H1 (cell line): ENCODE data around the gene QSOX2. TPM values are rescaled to one million over a fixed set of nuclear protein-coding genes. Genes with fewer than 3 reads are reported as not detected.

ENCODE experiments used
- CTCF ChIA-PET: fragments of 300-600 bp; sonication (Branson Sonifier 250); formaldehyde crosslinking; loops from one replicate; lab custom pipeline; 2021; ENCODE audit not compliant: partially characterized antibody; lab: Charles Lee
- POLR2A ChIA-PET: fragments of 300-600 bp; sonication (Branson Sonifier 250); formaldehyde crosslinking; loops from one replicate; lab custom pipeline; 2021; ENCODE audit warnings: inconsistent platforms; ENCODE audit not compliant: partially characterized antibody; lab: Charles Lee
- DNase-seq, 2 experiments: peaks; one replicate each; pipeline versions ENCODE4 v3.0.0 to v3.0.0-alpha.2; 2010 to 2022; ENCODE audit warnings: low spot score in 2 of 2, low read depth in 1 of 2, mixed read lengths in 1 of 2
- FAIRE-seq: peaks from 2 replicates; lab custom pipeline; 2011; peaks lifted over from hg19 to GRCh38; lab: Jason Lieb, UNC
- H2AFZ ChIP-seq: 2 replicates; pipeline ENCODE4 v1.8.1; 2012; ENCODE audit warnings: low read length, inconsistent platforms
- H2AK5ac ChIP-seq: 2 replicates; pipeline ENCODE4 v1.6.1; 2013; ENCODE audit warnings: low read depth, low read length
- H2BK120ac ChIP-seq: replicated peaks from 2 replicates; pipeline ENCODE3; 2013; ENCODE audit warnings: low read depth, low read length, inconsistent platforms
- H2BK12ac ChIP-seq: 2 replicates; pipeline ENCODE4 v1.6.1; 2013; ENCODE audit warnings: low read depth, low read length
- H2BK15ac ChIP-seq: 2 replicates; pipeline ENCODE4 v1.6.1; 2013; ENCODE audit warnings: low read length
- H2BK20ac ChIP-seq: 2 replicates; pipeline ENCODE4 v1.6.1; 2013; ENCODE audit warnings: low read length
- H2BK5ac ChIP-seq: 2 replicates; pipeline ENCODE4 v1.6.1; 2013; ENCODE audit warnings: low read depth, low read length
- H3K14ac ChIP-seq: 2 replicates; pipeline ENCODE4 v1.6.1; 2013; ENCODE audit warnings: inconsistent platforms; ENCODE audit not compliant: insufficient read length
- H3K18ac ChIP-seq: 2 replicates; pipeline ENCODE4 v1.6.1; 2013; ENCODE audit warnings: low read length; ENCODE audit errors: extremely low read depth
- H3K23ac ChIP-seq: 2 replicates; pipeline ENCODE4 v1.6.1; 2013; ENCODE audit warnings: inconsistent platforms; ENCODE audit not compliant: insufficient read length
- H3K23me2 ChIP-seq: 2 replicates; pipeline ENCODE4 v1.6.1; 2013; ENCODE audit warnings: low read depth, low read length
- H3K27ac ChIP-seq: 2 replicates; pipeline ENCODE4 v1.6.1; 2011; ENCODE audit warnings: low read depth, low read length, inconsistent platforms
- H3K27me3 ChIP-seq, 4 experiments: replicated peaks in 1 of 4; 1 replicate in 1 of 4; 2 replicates in 3 of 4; pipeline versions ENCODE4 v1.6.1 to v1.8.1; 2011 to 2013; ENCODE audit warnings: low read length in 3 of 4, mild to moderate bottlenecking in 3 of 4, inconsistent platforms in 2 of 4, mixed read lengths in 2 of 4, moderate library complexity in 1 of 4; ENCODE audit not compliant: control insufficient read depth in 3 of 4, insufficient read depth in 3 of 4; ENCODE audit errors: extremely low read depth in 1 of 4
- H3K36me3 ChIP-seq, 4 experiments: 2 replicates each; pipeline versions ENCODE4 v1.6.1 to v1.8.1; 2011 to 2013; ENCODE audit warnings: mild to moderate bottlenecking in 4 of 4, low read length in 3 of 4, moderate library complexity in 2 of 4, control low read depth in 1 of 4, inconsistent platforms in 1 of 4; ENCODE audit not compliant: insufficient read depth in 4 of 4, control insufficient read depth in 2 of 4
- H3K4ac ChIP-seq: replicated peaks from 2 replicates; pipeline ENCODE3; 2013; ENCODE audit warnings: low read length, low read depth, mixed read lengths, inconsistent platforms; ENCODE audit not compliant: insufficient read length
- H3K4me1 ChIP-seq, 4 experiments: replicated peaks in 1 of 4; 1 replicate in 1 of 4; 2 replicates in 3 of 4; pipeline versions ENCODE4 v1.6.1 to v1.8.1; 2011 to 2013; ENCODE audit warnings: low read length in 3 of 4, inconsistent platforms in 2 of 4, mixed read lengths in 1 of 4; ENCODE audit not compliant: insufficient read depth in 4 of 4, control insufficient read depth in 3 of 4
- H3K4me2 ChIP-seq, 2 experiments: 2 replicates each; pipeline versions ENCODE4 v1.6.1 to v1.8.1; 2011 to 2013; ENCODE audit warnings: low read depth in 2 of 2, low read length in 2 of 2, control low read depth in 1 of 2, inconsistent platforms in 1 of 2, mild to moderate bottlenecking in 1 of 2; ENCODE audit not compliant: insufficient read depth in 1 of 2
- H3K4me3 ChIP-seq, 4 experiments: fragments of 200-600, 300-600 bp in 1 of 4; sonication (generic), shearing (Covaris generic), sonication (Bioruptor Twin) in 1 of 4; 2 replicates each; pipeline versions ENCODE4 v1.5.1 to v1.8.1; 2011 to 2016; ENCODE audit warnings: low read length in 4 of 4, low read depth in 3 of 4, control low read depth in 2 of 4, inconsistent platforms in 2 of 4, mild to moderate bottlenecking in 2 of 4, mixed read lengths in 1 of 4, moderate library complexity in 1 of 4; ENCODE audit not compliant: insufficient read depth in 2 of 4; ENCODE audit errors: extremely low read depth in 1 of 4
- H3K56ac ChIP-seq: replicated peaks from 2 replicates; pipeline ENCODE3; 2013; ENCODE audit warnings: low read depth, mild to moderate bottlenecking, mixed read lengths, low read length, inconsistent platforms; ENCODE audit not compliant: insufficient read length
- H3K79me1 ChIP-seq: 2 replicates; pipeline ENCODE4 v1.6.1; 2013; ENCODE audit warnings: low read depth, low read length, control low read depth
- H3K79me2 ChIP-seq, 2 experiments: 2 replicates each; pipeline versions ENCODE4 v1.6.1 to v1.8.1; 2012 to 2013; ENCODE audit warnings: low read length in 2 of 2, mild to moderate bottlenecking in 2 of 2, inconsistent platforms in 1 of 2; ENCODE audit not compliant: insufficient read depth in 2 of 2, control insufficient read depth in 1 of 2
- H3K9ac ChIP-seq, 4 experiments: replicated peaks in 1 of 4; 1 replicate in 1 of 4; 2 replicates in 3 of 4; pipeline versions ENCODE4 v1.6.1 to v1.8.1; 2011 to 2013; ENCODE audit warnings: low read depth in 3 of 4, low read length in 3 of 4, control low read depth in 2 of 4, mild to moderate bottlenecking in 2 of 4, moderate library complexity in 2 of 4, inconsistent platforms in 1 of 4; ENCODE audit errors: extremely low read depth in 1 of 4
- H3K9me3 ChIP-seq, 2 experiments: 2 replicates each; pipeline versions ENCODE4 v1.6.1 to v1.8.1; 2012 to 2013; ENCODE audit warnings: mild to moderate bottlenecking in 2 of 2, moderate library complexity in 2 of 2, control low read depth in 1 of 2, inconsistent platforms in 1 of 2, low read depth in 1 of 2, low read length in 1 of 2, mixed read lengths in 1 of 2; ENCODE audit not compliant: insufficient read depth in 2 of 2
- H4K20me1 ChIP-seq, 2 experiments: replicated peaks in 1 of 2; 2 replicates each; pipeline versions ENCODE3 to v1.8.1; 2011 to 2013; ENCODE audit warnings: inconsistent platforms in 2 of 2, low read length in 2 of 2, mild to moderate bottlenecking in 1 of 2; ENCODE audit not compliant: insufficient read depth in 2 of 2, control insufficient read depth in 1 of 2
- H4K5ac ChIP-seq: 2 replicates; pipeline ENCODE4 v1.6.1; 2013; ENCODE audit warnings: low read length, low read depth, mixed read lengths, inconsistent platforms; ENCODE audit not compliant: insufficient read length
- H4K8ac ChIP-seq: 2 replicates; pipeline ENCODE4 v1.8.0; 2013; ENCODE audit warnings: mild to moderate bottlenecking, moderate library complexity, low read length, inconsistent platforms; ENCODE audit not compliant: insufficient read depth; ENCODE audit errors: extremely low read depth
- H4K91ac ChIP-seq: replicated peaks from 2 replicates; pipeline ENCODE3; 2013; ENCODE audit warnings: low read length, mixed read lengths, inconsistent platforms; ENCODE audit not compliant: insufficient read length
- BACH1 ChIP-seq: IDR thresholded peaks from 2 replicates; pipeline ENCODE4 v1.6.1; 2012; ENCODE audit warnings: low read length, improper control_type of control experiment
- CBX8 ChIP-seq: fragments of 300-800, 300-1000 bp; sonication (generic); IDR thresholded peaks from 2 replicates; pipeline ENCODE4 v1.7.1; 2016; ENCODE audit warnings: low read depth, low read length, borderline replicate concordance
- CHD1 ChIP-seq: IDR thresholded peaks from 2 replicates; pipeline ENCODE4 v1.6.1; 2012; ENCODE audit warnings: low read depth, low read length, improper control_type of control experiment
- EP300 ChIP-seq, 2 experiments: IDR thresholded peaks; 1 replicate in 1 of 2; 2 replicates in 1 of 2; pipeline ENCODE4 v1.6.1; 2011 to 2012; ENCODE audit warnings: low read depth in 2 of 2, low read length in 2 of 2, mild to moderate bottlenecking in 2 of 2, borderline replicate concordance in 1 of 2, inconsistent platforms in 1 of 2, moderate library complexity in 1 of 2
- GABPA ChIP-seq: IDR thresholded peaks from 2 replicates; pipeline ENCODE4 v1.6.1; 2011; ENCODE audit warnings: mild to moderate bottlenecking, low read length, moderate library complexity, borderline replicate concordance; ENCODE audit not compliant: insufficient read depth
- RXRA ChIP-seq: IDR thresholded peaks from 2 replicates; pipeline ENCODE4 v1.6.1; 2011; ENCODE audit warnings: low read depth, mild to moderate bottlenecking, low read length, moderate library complexity; ENCODE audit not compliant: insufficient read depth
- SIX5 ChIP-seq: IDR thresholded peaks from 2 replicates; pipeline ENCODE4 v1.6.1; 2011; ENCODE audit warnings: mild to moderate bottlenecking, low read depth, low read length
- SP2 ChIP-seq: IDR thresholded peaks from 2 replicates; pipeline ENCODE4 v1.6.1; 2012; ENCODE audit warnings: mild to moderate bottlenecking, low read length, inconsistent platforms
- TEAD4 ChIP-seq: IDR thresholded peaks from 2 replicates; pipeline ENCODE4 v1.6.1; 2012; ENCODE audit warnings: low read depth, low read length, inconsistent platforms, mixed read lengths
- USF2 ChIP-seq: IDR thresholded peaks from 2 replicates; pipeline ENCODE4 v1.6.1; 2011; ENCODE audit warnings: low read length, improper control_type of control experiment
- YY1 ChIP-seq: IDR thresholded peaks from 2 replicates; pipeline ENCODE4 v1.6.1; 2011; ENCODE audit warnings: low read depth, mild to moderate bottlenecking, low read length
- WGBS, 2 experiments: shearing (Covaris generic) in 1 of 2; methylation state at CpG; one replicate each; pipeline versions ENCODE4 v1.1.6 to v1.1.7; 2013 to 2015; ENCODE audit warnings: low lambda C conversion rate in 2 of 2, mixed read lengths in 2 of 2, inconsistent platforms in 1 of 2, low coverage in 1 of 2, missing lambda C conversion rate in 1 of 2; ENCODE audit not compliant: insufficient replicate concordance in 2 of 2, insufficient coverage in 1 of 2, insufficient read length in 1 of 2; ENCODE audit errors: extremely low coverage in 1 of 2, missing lambda C conversion rate in 1 of 2; 5-methylcytosine and 5-hydroxymethylcytosine counted together
- polyA plus RNA-seq, 7 experiments: library from polyadenylated mRNA; depleted of rRNA in 3 of 7; stranded (reverse) in 5 of 7; unstranded in 2 of 7; fragments of >200 nt in 5 of 7; fragments of 200-250 nt in 2 of 7; gene quantifications; 1 replicate in 5 of 7; 2 replicates in 1 of 7; 4 replicates in 1 of 7; pipeline versions ENCODE4 v1.2.1 to v1.2.3, GENCODE V29; 2011 to 2013; ENCODE audit warnings: missing spikeins in 2 of 7, mixed read lengths in 2 of 7
- total RNA-seq: library from RNA; stranded (reverse); fragmentation: NEBNext Ultra II Directional; extraction: Animal tissue kit (Norgen Biotek cat#: 25700); gene quantifications from 2 replicates; pipeline ENCODE4 v1.2.1, GENCODE V29; 2021

The QSOX2 gene
- total and polyA plus RNA-seq, 2 of the 8 experiments (the other 6 are each of a cell fraction or from before 2014, with no cell fraction given), result 18.0 to 28.6 TPM

DNA sequence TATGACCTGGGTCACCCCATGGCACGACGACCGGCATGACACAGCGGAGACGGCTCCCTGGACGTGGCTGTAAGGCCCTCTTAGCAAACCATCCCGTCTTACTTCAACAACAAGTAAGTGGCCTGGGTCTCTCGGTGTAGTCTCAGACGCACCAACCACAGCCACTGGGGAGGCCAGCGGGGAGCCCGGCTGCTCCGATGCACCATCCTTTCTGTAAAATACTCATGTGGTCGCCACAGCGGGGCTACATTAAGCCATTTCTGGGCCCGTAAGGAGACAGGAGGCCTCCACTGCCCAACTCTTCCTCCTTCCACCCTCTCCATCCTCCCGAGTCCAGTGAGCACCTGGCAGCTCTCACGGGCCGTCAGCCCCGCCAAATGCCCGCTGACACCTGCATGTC lies 4.7 kb downstream of the QSOX2 start:
- H3K4me2 ChIP-seq, result no peak overlapping the region
- no peak overlapping the region for H4K8ac ChIP-seq
- no peak overlapping the region for H2AK5ac ChIP-seq
- no peaks in the 10 kb centered on the region for H3K27me3 ChIP-seq
- no peaks in the 10 kb centered on the region for H3K9me3 ChIP-seq
- TF ChIP-seq GABPA (no peak), TEAD4 (no peak), EP300 (IDR thresholded peaks at IDR 0.05; ENCODE audit: borderline replicate concordance in 1 of 2, low read depth in 2 of 2, low read length in 2 of 2) (no peak), CHD1 (no peak), USF2 (no peak), CBX8 (no peak), SIX5 (no peak), YY1 (no peak), SP2 (no peak), BACH1 (no peak), RXRA (no peak)
- no peak overlapping the region for H4K91ac ChIP-seq
- H2AFZ ChIP-seq, result no peak overlapping the region
- no peak overlapping the region for H2BK5ac ChIP-seq
- H3K79me1 ChIP-seq, result peaks cover 32% of the 10 kb centered on the region
- peaks cover 11 to 80% of the 10 kb centered on the region in 2 experiments for H3K79me2 ChIP-seq
- no peak overlapping the region for H4K5ac ChIP-seq
- DNase-seq, result no peak
- ChIA-PET CTCF (interaction anchor here (0.8 to 2.6 kb wide), 6 partner anchors 14 to 70 kb away, joined by 3 to 10 read pairs (median 4); no protein-coding TSS in a partner anchor), POLR2A (interaction anchor here (0.6 to 0.9 kb wide), 2 partner anchors 36 to 1955 kb away, joined by 3 to 4 read pairs; no protein-coding TSS in a partner anchor)
- H2BK120ac ChIP-seq, result no peak overlapping the region
- peaks cover 3 to 12% (median 8%) of the 10 kb centered on the region in 4 experiments; a peak in 6 of 7 replicates for H3K4me1 ChIP-seq
- H3K18ac ChIP-seq, result no peak overlapping the region
- no peak overlapping the region for H2BK12ac ChIP-seq
- WGBS, 2 experiments, result 93% methylated on average over 20 of the region's 20 CpGs; no CpG with 5 or more reads in 1 of the 2 experiments
- no peak overlapping the region for H3K14ac ChIP-seq
- H3K4me3 ChIP-seq, result no peak overlapping the region
- H2BK20ac ChIP-seq, result no peak overlapping the region
- no peak overlapping the region for H2BK15ac ChIP-seq
- H3K27ac ChIP-seq, result no peak overlapping the region
- H3K23me2 ChIP-seq, result no peaks in the 10 kb centered on the region; the same call in 1 of the 2 replicates
- no peak overlapping the region for H3K4ac ChIP-seq
- FAIRE-seq, result no peak
- H3K9ac ChIP-seq, result no peak overlapping the region
- H3K56ac ChIP-seq, result no peak overlapping the region
- H3K23ac ChIP-seq, result no peak overlapping the region
- H4K20me1 ChIP-seq, result peaks cover 22 to 38% of the 10 kb centered on the region in 2 experiments
- peaks cover 0 to 11% (median 3%) of the 10 kb centered on the region in 4 experiments; a peak in 4 of 8 replicates for H3K36me3 ChIP-seq
